Small intestine (tissue), 7 donors: ENCODE data around the gene PIF1. TPM values are rescaled to one million over a fixed set of nuclear protein-coding genes. Genes with fewer than 3 reads are reported as not detected.

Source experiments
- DNase-seq, 2 donors: peaks; one replicate each; pipeline versions ENCODE4 v3.0.0 to v3.0.0-alpha.2; 2013
- FAIRE-seq: peaks from 2 replicates; lab custom pipeline; 2012; peaks lifted over from hg19 to GRCh38; lab: Jason Lieb, UNC
- H3K27ac ChIP-seq, 3 donors: one replicate each; pipeline ENCODE4 v1.5.1; 2013; ENCODE audit warnings: low read length in 2 of 3, mild to moderate bottlenecking in 2 of 3, control low read depth in 1 of 3, inconsistent platforms in 1 of 3, low read depth in 1 of 3, moderate library complexity in 1 of 3
- H3K27me3 ChIP-seq, 3 donors: one replicate each; pipeline ENCODE4 v1.6.1; 2013; ENCODE audit warnings: low read length in 3 of 3, inconsistent platforms in 1 of 3; ENCODE audit not compliant: control insufficient read depth in 3 of 3, insufficient read depth in 3 of 3
- H3K36me3 ChIP-seq, 3 donors: one replicate each; pipeline ENCODE4 v1.6.1; 2013; ENCODE audit warnings: low read length in 3 of 3, inconsistent platforms in 1 of 3, low read depth in 1 of 3, mild to moderate bottlenecking in 1 of 3, moderate library complexity in 1 of 3; ENCODE audit not compliant: control insufficient read depth in 3 of 3, insufficient read depth in 2 of 3
- H3K4me1 ChIP-seq, 3 donors: one replicate each; pipeline ENCODE4 v1.6.1; 2013; ENCODE audit warnings: low read length in 2 of 3, inconsistent platforms in 1 of 3, low read depth in 1 of 3, mild to moderate bottlenecking in 1 of 3, moderate library complexity in 1 of 3; ENCODE audit not compliant: control insufficient read depth in 3 of 3, insufficient read depth in 2 of 3
- H3K4me3 ChIP-seq, 3 donors: one replicate each; pipeline ENCODE4 v1.5.1; 2013; ENCODE audit warnings: low read length in 3 of 3, control low read depth in 1 of 3, inconsistent platforms in 1 of 3, low read depth in 1 of 3, mild to moderate bottlenecking in 1 of 3, moderate library complexity in 1 of 3
- H3K9me3 ChIP-seq, 2 donors: one replicate each; pipeline ENCODE4 v1.6.1; 2013; ENCODE audit warnings: low read depth in 1 of 2, low read length in 1 of 2; ENCODE audit not compliant: control insufficient read depth in 2 of 2, insufficient read depth in 1 of 2
- WGBS, 3 donors: extraction: QIAGEN DNeasy Blood & Tissue Kit; methylation state at CpG; one replicate each; pipeline ENCODE4 v1.1.7; 2013; 5-methylcytosine and 5-hydroxymethylcytosine counted together
- polyA plus RNA-seq, 4 donors: library from polyadenylated mRNA; stranded (reverse) in 3 of 4; unstranded in 1 of 4; fragments of 200-250 nt in 3 of 4; fragments of 120-200 nt in 1 of 4; gene quantifications; one replicate each; pipeline versions ENCODE4 v1.2.1 to v1.2.3, GENCODE V29; 2013
- donor health status: healthy with polysubstance abuse.
- donor health status: control.
- donor health status: control.
- donor health status: Bipolar disorder and iron deficiency.
- donor health status: healthy.

PIF1 gene
- polyA plus RNA-seq, 4 donors: 0.45 to 11.7 (median 3.2) TPM

DNA sequence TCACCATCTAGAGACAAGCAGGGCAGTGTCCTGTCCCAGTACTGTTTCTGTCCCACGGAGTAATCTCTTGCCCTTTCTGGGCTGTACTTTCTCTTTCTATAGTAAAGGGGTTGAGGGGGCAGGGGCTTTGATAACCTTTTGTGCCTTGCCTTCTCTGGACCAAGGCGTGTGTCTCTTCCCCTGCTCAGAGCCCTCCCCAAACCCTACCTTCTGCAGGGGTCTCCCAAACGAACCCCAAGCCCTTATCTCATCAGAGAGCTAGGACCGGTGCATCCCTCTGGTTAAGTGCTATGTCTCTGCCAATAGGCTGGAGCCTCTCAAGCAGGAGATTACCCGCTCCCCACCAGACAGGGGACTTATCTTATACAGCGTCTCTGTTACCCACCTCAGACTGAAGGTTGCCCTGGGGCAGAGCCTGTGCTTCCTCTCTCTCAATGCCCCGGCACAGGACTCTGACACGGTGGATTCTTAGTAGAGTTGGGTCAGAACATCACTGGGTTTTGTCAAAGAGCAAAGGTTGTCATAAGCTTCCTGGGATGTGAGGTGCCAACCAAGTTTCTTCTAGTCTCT, 19.2 kb upstream of the PIF1 start:
- Histone ChIP-seq H3K9me3 (no peaks in the 10 kb centered on the region), H3K36me3 (peaks cover 0 to 32% (median 0%) of the 10 kb centered on the region in 3 donors), H3K27ac (peak overlapping the region in 1 of 3 donors; percentile 72), H3K4me1 (peaks cover 0 to 39% (median 8%) of the 10 kb centered on the region in 3 donors), H3K27me3 (peaks cover 0 to 4% (median 0%) of the 10 kb centered on the region in 3 donors), H3K4me3 (peak overlapping the region in 1 of 3 donors; percentile 18)
- DNase-seq: no peak
- no peak for FAIRE-seq
- 26 to 53% (median 45%) methylated on average over 8 of the region's 8 CpGs for WGBS, 3 donors

- no peak for DNase-seq
- H3K27me3 ChIP-seq: peaks cover 0 to 4% (median 0%) of the 10 kb centered on the region in 3 donors
- no peak for FAIRE-seq
- H3K9me3 ChIP-seq: no peaks in the 10 kb centered on the region
- H3K4me1 ChIP-seq: peaks cover 0 to 39% (median 8%) of the 10 kb centered on the region in 3 donors
- 53 to 65% (median 58%) methylated on average over 4 of the region's 4 CpGs for WGBS, 3 donors
- H3K4me3 ChIP-seq: peak overlapping the region in 1 of 3 donors; percentile 9
- H3K27ac ChIP-seq: peak overlapping the region in 1 of 3 donors; percentile 72
- peaks cover 0 to 27% (median 0%) of the 10 kb centered on the region in 3 donors for H3K36me3 ChIP-seq
These were observed 18.5 kb upstream of the PIF1 start for GRCh38 chr15:64843991-64844390.

- peak overlapping the region; percentile 25 to 97 (median 68) for H3K4me3 ChIP-seq
- FAIRE-seq (no peak), DNase-seq (no peak)
- peaks cover 0 to 4% (median 0%) of the 10 kb centered on the region in 3 donors for H3K27me3 ChIP-seq
- 31 to 56% (median 56%) methylated on average over 7 of the region's 7 CpGs for WGBS, 3 donors
- no peaks in the 10 kb centered on the region for H3K9me3 ChIP-seq
- peaks cover 0 to 20% (median 0%) of the 10 kb centered on the region in 3 donors for H3K36me3 ChIP-seq
- H3K4me1 ChIP-seq: peaks cover 0 to 39% (median 8%) of the 10 kb centered on the region in 3 donors
- H3K27ac ChIP-seq: peak overlapping the region in 1 of 3 donors; percentile 38
These were observed 17.6 kb upstream of the PIF1 start for GRCh38 chr15:64842986-64843561.

GRCh38 chr15:64842096-64842939, 16.9 kb upstream of the PIF1 start:
- DNase-seq: no peak
- H3K27ac ChIP-seq: peak overlapping the region; percentile 38 to 75 (median 62)
- H3K36me3 ChIP-seq: peaks cover 0 to 15% (median 0%) of the 10 kb centered on the region in 3 donors
- no peaks in the 10 kb centered on the region for H3K9me3 ChIP-seq
- WGBS, 3 donors: 9 to 22% (median 19%) methylated on average over 25 to 26 of the region's 26 CpGs
- H3K4me3 ChIP-seq: peak overlapping the region; percentile 68 to 97 (median 71)
- H3K4me1 ChIP-seq: peaks cover 0 to 39% (median 8%) of the 10 kb centered on the region in 3 donors
- peaks cover 0 to 4% (median 0%) of the 10 kb centered on the region in 3 donors for H3K27me3 ChIP-seq
- FAIRE-seq: no peak

DNA sequence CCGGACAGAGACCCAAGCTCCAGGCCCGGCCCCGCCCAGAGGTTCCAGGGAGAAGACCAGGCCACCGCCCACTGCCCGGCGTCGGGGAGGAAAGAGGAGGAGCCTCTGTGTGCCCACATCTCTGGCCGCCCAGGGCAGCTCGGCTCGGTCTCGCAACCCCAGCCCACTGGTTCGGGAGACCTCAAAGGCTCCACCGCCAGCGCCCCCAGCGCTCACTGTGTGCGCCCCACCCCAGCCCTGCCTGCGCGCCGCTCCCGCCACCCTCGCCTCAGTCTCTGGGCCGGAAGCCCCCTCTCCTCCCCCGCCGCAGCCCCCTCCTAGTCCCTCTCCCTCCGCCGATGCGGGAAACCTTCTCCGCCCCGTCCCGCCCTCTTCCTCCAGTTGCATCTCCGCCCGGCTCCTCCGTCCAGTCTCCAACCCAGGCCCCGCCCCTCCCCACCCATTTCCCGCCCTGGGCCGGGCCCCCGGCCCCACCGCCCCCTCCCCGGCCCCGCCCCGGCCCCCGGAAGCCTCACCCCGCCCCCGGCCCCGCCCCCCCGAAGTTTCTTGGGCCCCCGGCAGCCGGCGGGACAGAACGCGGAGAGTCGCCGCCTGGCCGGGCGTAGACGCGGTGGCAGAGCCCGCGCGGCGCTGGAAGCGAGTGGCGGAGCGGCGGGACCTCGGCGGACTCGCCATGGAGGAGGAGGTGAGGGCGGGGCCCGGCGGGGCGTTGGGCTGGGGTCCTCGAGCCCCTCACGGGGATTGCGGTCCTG, 16.1 kb upstream of the PIF1 start, which contains the start of gene PLEKHO2:
Gene PLEKHO2 (plus strand): TSS at position 572 of the 752 bp plus-strand sequence. CDS start 102 bp downstream, at position 674.
- peak; percentile 78 to 95 for DNase-seq
- no peak for FAIRE-seq
- Histone ChIP-seq H3K36me3 (peaks cover 0 to 11% (median 0%) of the 10 kb centered on the region in 3 donors), H3K27ac (peak within 1 kb of the TSS; percentile 69 to 92 (median 91)), H3K9me3 (no peaks in the 10 kb centered on the region), H3K4me3 (peak within 1 kb of the TSS; percentile 68 to 97 (median 71)), H3K4me1 (peaks cover 0 to 39% (median 8%) of the 10 kb centered on the region in 3 donors), H3K27me3 (peaks cover 0 to 4% (median 0%) of the 10 kb centered on the region in 3 donors)
- 1 to 3% (median 2%) methylated on average over 28 to 75 of the region's 75 CpGs for WGBS, 3 donors

DNA sequence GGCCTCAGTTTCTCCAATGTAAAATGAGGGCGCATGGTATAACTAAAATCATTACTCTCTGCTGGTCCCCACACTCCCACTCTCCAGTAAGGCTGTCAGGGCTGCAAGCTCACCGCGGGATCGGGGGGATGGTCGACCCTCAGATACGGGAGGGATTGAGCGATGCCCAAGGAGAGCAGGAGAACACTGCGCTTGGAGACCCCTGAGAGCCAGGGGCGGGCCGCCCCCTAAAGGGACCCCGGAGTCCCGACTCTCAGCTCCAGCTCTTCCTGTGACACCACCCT, 15.6 kb upstream of the PIF1 start:
- WGBS, 3 donors: 3 to 8% (median 6%) methylated on average over 11 to 12 of the region's 12 CpGs
- Histone ChIP-seq H3K9me3 (no peaks in the 10 kb centered on the region), H3K4me1 (peaks cover 0 to 39% (median 7%) of the 10 kb centered on the region in 3 donors), H3K27me3 (peaks cover 0 to 4% (median 0%) of the 10 kb centered on the region in 3 donors), H3K36me3 (peaks cover 0 to 7% (median 0%) of the 10 kb centered on the region in 3 donors), H3K4me3 (peak overlapping the region; percentile 35 to 85 (median 68)), H3K27ac (peak overlapping the region; percentile 69 to 92 (median 91))
- DNase-seq: no peak
- FAIRE-seq: no peak

- Histone ChIP-seq H3K27me3 (peaks cover 0 to 4% (median 0%) of the 10 kb centered on the region in 3 donors), H3K9me3 (no peaks in the 10 kb centered on the region), H3K4me3 (no peak overlapping the region), H3K36me3 (no peaks in the 10 kb centered on the region), H3K27ac (no peak overlapping the region), H3K4me1 (peaks cover 0 to 9% (median 0%) of the 10 kb centered on the region in 3 donors)
- DNase-seq (no peak), FAIRE-seq (no peak)
- WGBS, 3 donors: 64 to 77% (median 67%) methylated on average over 1 of the region's 1 CpG
These were observed 12.1 kb upstream of the PIF1 start for GRCh38 chr15:64837502-64837901.
